ENCODE measurements around the gene OXCT1.

Gene OXCT1

GRCh38 chr5:41683181-41683580 is 187.0 kb downstream of the OXCT1 start:
- no peak for TF ChIP-seq CTCF (conservative IDR thresholded peaks at IDR 0.05)
- TF ChIP-seq ZFX (IDR thresholded peaks at IDR 0.05) = no peak
- H3K27ac ChIP-seq = no peak overlapping the region

- H3K27ac ChIP-seq = no peak overlapping the region
- TF ChIP-seq ZFX (IDR thresholded peaks at IDR 0.05) = no peak
- TF ChIP-seq CTCF (conservative IDR thresholded peaks at IDR 0.05) = no peak
Observed at GRCh38 chr5:41682641-41683040, 187.6 kb downstream of the OXCT1 start.

GRCh38 chr5:41681840-41682239 is 188.4 kb downstream of the OXCT1 start:
- no peak overlapping the region for H3K27ac ChIP-seq
- TF ChIP-seq CTCF (conservative IDR thresholded peaks at IDR 0.05) = no peak
- no peak for TF ChIP-seq ZFX (IDR thresholded peaks at IDR 0.05)
